Activated CD8-positive, alpha-beta memory T cell treated with anti-CD3 and anti-CD28 coated beads for 48 hours (primary cell): Measurements from ENCODE around the gene PLAAT3.
"Not testable (repeated sequence)": the region's sequence is repeated elsewhere in the genome, so short reads cannot be mapped to it uniquely, and the experiment has no call there.

Source experiments
- DNase-seq, 3 experiments: peaks; one replicate each; pipeline ENCODE4 v3.0.0-alpha.2; 2020; ENCODE audit warnings: low read depth in 2 of 3, low spot score in 2 of 3

The PLAAT3 gene

GRCh38 chr11:63614136-63614671, at the start of gene PLAAT3:
Gene PLAAT3 (minus strand): TSS chr11:63614433. CDS start chr11:63614014, 419 bp downstream.
- DNase-seq, result peak in 1 of 3 experiments; percentile 11

DNA sequence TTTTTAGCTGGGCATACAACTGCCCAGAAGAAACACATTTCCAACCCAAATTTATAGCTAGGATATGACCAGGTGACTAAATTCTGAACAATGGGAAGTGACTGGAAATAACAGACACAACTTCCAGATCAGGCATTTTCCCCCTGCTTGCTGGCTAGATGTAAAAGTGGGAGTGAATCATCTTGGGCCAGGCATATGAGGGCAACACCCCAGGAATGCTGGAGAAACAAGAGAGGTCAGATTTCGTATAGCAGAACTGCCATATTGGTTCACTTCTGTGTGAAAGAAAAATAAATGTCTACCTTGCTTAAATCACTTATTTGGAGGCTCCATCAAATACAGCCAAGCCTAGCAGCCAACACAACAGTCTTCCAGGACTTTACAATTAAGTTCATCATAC, 49.6 kb upstream of the PLAAT3 start:
- DNase-seq, result no peak

GRCh38 chr11:63660972-63661371, 46.7 kb upstream of the PLAAT3 start:
- no peak for DNase-seq

DNA sequence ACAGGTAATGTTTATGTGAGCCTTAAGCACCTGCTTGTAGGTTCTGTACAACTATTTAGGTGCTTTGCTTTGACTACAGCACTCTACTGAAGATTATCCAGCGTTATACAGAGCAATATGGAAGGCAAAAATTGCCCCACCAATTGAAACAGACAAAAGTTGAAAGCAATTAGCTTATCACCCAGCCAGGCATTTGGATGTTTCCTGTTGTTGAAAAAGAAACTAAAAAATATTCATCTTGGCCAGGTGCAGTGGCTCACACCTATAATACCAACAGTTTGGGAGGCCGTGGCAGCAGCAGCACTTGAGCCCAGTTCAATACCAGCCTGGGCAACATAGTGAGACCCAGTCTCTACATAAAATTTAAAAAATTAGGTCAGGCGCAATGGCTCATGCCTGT, 38.4 kb upstream of the PLAAT3 start:
- DNase-seq, result no peak

DNA sequence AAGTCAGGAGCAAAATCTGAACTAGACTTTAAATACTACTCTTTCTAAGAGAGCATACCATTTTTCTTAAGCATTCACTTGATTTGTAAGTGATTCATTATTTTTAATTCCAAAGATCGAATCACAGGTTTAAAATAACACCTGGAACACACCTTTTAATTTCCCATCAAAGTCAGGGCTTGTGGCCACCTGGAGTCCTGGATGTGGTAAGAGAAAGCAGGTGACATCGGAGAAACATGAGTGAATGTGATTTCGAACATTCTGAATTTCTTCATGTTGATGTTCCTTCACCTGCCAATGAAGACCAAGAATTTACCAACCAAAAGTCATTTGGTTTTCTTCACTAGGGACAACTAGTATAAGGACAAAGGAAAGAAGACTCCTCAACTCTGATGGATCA, 29.0 kb upstream of the PLAAT3 start:
- DNase-seq, result no peak

GRCh38 chr11:63641727-63642126, 27.5 kb upstream of the PLAAT3 start:
- DNase-seq, result no peak

- no peak for DNase-seq
These were observed 25.1 kb upstream of the PLAAT3 start for GRCh38 chr11:63639199-63639832.

DNA sequence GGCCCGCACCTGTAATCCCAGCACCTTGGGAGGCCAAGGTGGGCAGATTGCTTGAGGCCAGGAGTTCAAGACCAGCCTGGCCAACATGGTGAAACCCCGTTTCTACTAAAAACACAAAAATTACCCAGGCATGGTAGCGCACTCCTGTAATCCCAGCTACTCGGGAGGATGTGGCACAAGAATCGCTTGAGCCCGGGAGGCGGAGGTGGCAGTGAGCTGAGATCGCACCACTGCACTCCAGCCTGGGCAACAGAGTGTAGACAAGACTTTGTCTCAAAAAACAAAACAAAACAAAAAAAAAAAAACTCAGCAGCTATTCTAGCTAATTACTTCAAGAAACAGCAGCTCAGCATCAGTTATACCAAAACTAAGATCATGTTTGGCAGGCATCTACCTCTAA, 24.2 kb upstream of the PLAAT3 start:
- not testable (repeated sequence) for DNase-seq

- DNase-seq, result peak in 1 of 3 experiments; percentile 36
These were observed 21.7 kb upstream of the PLAAT3 start for GRCh38 chr11:63635762-63636465.

- no peak for DNase-seq
These were observed 15.2 kb upstream of the PLAAT3 start for GRCh38 chr11:63629426-63629825.

- DNase-seq, result no peak
These were observed 9.4 kb upstream of the PLAAT3 start for GRCh38 chr11:63623513-63624140.

GRCh38 chr11:63622323-63622722, 8.1 kb upstream of the PLAAT3 start:
- no peak for DNase-seq

DNA sequence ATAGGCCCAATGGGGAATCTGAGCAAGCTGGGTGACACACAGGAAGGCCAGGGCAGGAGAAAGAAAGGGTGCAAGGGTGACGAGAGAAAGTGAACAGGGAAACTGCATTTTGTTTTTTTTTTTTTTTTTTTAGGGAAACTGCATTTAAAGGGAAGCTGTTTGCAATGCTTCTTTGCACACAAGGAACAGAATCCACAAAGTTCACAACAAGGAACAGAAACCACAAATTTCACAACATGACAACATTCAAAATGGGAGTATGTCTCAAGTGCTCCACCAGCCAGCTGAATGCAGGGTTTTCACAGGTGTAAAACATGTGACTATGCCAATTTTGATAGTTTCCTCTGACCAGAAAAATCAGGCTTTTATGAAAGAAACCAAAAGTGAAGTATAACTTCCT, 6.8 kb upstream of the PLAAT3 start:
- no peak for DNase-seq

DNA sequence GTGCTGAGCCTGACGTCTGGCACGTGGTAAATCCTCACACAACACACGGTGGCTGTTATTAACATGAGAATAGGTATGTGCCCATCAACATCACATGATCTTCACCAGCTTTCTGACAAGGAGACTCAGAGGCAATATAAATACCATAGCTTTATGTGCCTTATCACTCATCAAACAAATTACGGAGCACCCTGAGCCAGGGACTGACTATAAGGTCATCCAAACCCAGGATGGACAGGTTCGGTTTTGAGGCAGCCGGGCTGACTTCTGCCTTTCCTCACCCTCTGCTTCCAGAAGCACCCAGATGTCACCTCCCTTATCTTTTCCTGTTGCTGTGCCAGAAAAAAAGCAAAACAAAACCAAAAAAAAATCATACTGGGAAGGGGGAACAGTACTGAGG, 5.7 kb upstream of the PLAAT3 start:
- no peak for DNase-seq

DNA sequence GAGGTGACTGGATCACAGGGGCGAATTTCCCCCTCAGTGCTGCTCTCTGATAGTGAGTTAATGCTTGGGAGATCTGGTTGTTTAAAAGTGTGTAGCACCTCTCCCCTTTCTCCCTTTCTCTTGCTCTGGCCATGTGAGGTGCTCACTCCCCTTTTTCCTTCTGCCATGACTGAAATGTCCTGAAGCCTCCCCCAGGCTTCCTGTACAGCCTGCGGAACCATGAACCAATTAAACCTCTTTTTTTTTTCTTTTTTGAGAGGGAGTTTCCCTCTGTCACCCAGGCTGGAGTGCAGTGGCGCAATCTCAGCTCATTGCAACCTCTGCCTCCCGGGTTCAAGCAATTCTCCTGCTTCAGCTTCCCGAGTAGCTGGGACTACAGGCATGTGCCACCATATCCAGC, 3.5 kb upstream of the PLAAT3 start:
- DNase-seq, result not testable (repeated sequence)

- no peak for DNase-seq
These were observed 2.7 kb upstream of the PLAAT3 start for GRCh38 chr11:63616953-63617352.

DNA sequence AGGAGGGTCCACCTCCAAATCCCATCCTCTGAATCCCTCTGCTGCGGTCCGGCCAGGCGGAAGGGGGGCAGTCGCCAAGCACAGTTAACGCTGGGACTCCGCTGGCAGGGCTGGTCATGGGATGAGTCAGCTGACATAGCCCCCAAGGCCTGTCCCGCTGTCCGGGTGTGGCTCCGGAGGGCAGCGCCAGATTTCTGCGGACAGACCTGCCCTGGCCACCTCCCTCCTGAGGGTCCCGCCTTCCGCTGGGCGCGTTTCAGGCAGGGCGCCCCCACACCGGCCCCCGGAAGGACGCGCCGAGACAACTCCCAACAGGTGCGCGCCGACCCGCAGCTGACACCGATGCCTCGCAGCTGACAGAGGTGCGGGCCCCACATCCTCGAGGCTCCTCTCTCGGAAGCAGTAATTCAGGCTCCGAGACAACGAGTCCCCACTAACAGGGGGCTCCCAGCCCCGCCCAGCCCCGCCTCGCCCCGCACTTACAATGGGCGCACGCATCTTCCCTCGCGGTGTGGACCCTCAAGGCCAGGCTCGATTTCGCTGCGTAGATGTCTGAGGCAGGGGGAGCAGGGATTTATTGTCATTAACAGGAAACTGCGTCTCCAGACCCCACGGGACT, 607 bp downstream of the PLAAT3 start:
- peak in 1 of 3 experiments; percentile 6 for DNase-seq

GRCh38 chr11:63612181-63612580, 2.1 kb downstream of the PLAAT3 start:
- no peak for DNase-seq

- DNase-seq, result no peak
These were observed 2.9 kb downstream of the PLAAT3 start for GRCh38 chr11:63611395-63611747.

- DNase-seq, result no peak
These were observed 3.4 kb downstream of the PLAAT3 start for GRCh38 chr11:63610604-63611394.

DNA sequence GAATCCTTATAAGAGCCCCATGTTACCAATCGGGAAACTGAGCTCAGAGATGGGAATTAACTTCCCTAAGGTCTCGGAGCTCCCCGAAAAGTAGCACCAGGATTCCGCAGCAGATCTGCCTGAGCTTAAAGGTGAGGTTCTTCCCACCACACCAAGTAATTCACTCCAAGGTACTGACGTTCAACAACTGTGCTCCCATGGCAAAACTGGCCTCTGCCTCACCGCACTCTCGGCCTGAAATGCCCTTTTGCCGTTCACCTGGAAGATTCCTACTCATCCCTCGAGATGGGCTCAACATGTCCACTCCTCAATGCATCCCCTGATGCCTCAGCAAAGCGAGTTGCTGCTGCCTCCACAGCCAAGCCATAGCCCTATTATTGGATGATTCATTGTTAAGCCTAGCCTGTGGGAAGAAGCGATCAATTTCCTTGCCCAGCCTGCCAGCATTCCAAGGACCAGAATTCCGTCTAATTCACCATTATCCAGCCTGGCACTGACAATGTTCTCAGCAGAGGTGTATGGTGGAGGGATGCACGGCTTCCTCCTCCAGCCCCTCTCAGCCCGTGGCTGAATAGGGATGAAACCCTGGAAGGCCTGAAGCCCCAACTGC, 4.2 kb downstream of the PLAAT3 start:
- DNase-seq, result no peak
